ENCODE measurements around the gene FERMT3. TPM values are rescaled to one million over a fixed set of nuclear protein-coding genes. Genes with fewer than 3 reads are reported as not detected.
A peak's percentile ranks its signal among the peaks of the same experiment; 100 is the strongest.

The FERMT3 gene
- total and polyA plus RNA-seq, 2 of the 13 experiments (the other 11 are each of a cell fraction or from before 2014, with no cell fraction given), result 0.29 TPM; not detected in 1

DNA sequence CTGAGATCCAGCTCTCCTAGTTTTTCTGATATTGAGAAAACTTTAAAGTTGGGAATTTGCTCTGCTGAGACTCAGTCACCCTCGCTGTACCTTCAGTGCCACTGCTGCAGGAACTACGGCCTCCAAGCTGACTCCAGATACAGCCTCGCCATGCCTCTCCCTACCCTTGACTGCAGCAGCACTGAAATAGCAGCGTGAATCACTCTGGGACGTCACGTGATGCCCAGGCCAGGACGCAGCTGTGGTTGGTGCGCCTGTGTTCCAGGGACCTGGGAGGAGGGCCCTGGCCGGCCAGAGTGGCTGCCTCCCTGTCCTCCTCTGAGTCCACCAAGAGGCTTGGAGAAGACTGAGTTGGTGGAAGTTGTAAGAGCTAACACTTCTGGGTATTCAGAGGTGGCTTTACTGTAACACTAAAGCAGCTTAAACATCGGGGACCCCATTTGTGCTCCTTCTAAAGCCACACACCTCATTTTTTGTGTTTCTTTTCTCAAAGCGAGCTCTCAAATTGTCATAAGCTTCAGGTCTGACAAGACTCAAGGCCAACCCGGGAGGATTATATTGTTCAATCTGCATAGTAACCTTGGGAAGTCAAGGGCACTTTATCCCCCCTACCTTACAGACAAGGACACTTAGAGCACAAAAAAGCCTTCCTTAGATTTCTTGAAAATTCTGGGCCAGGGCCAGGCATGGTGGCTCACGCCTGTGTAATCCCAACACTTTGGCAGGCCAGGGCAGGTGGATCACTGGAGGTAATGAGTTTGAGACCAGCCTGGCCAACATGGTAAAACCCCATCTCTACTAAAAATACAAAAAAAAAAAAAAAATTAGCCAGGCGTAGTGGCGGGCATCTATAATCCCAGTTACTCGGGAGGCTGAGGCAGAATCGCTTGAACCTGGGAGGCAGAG lies 24.8 kb upstream of the FERMT3 start (continued):
- TF ChIP-seq, protein P1, sequence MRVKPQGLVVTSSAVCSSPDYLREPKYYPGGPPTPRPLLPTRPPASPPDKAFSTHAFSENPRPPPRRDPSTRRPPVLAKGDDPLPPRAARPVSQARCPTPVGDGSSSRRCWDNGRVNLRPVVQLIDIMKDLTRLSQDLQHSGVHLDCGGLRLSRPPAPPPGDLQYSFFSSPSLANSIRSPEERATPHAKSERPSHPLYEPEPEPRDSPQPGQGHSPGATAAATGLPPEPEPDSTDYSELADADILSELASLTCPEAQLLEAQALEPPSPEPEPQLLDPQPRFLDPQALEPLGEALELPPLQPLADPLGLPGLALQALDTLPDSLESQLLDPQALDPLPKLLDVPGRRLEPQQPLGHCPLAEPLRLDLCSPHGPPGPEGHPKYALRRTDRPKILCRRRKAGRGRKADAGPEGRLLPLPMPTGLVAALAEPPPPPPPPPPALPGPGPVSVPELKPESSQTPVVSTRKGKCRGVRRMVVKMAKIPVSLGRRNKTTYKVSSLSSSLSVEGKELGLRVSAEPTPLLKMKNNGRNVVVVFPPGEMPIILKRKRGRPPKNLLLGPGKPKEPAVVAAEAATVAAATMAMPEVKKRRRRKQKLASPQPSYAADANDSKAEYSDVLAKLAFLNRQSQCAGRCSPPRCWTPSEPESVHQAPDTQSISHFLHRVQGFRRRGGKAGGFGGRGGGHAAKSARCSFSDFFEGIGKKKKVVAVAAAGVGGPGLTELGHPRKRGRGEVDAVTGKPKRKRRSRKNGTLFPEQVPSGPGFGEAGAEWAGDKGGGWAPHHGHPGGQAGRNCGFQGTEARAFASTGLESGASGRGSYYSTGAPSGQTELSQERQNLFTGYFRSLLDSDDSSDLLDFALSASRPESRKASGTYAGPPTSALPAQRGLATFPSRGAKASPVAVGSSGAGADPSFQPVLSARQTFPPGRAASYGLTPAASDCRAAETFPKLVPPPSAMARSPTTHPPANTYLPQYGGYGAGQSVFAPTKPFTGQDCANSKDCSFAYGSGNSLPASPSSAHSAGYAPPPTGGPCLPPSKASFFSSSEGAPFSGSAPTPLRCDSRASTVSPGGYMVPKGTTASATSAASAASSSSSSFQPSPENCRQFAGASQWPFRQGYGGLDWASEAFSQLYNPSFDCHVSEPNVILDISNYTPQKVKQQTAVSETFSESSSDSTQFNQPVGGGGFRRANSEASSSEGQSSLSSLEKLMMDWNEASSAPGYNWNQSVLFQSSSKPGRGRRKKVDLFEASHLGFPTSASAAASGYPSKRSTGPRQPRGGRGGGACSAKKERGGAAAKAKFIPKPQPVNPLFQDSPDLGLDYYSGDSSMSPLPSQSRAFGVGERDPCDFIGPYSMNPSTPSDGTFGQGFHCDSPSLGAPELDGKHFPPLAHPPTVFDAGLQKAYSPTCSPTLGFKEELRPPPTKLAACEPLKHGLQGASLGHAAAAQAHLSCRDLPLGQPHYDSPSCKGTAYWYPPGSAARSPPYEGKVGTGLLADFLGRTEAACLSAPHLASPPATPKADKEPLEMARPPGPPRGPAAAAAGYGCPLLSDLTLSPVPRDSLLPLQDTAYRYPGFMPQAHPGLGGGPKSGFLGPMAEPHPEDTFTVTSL (CRISPR knock-in tag; IDR thresholded peaks at IDR 0.05; ENCODE audit: borderline replicate concordance), result no peak
- TF ChIP-seq ZFP90 (CRISPR knock-in tag; IDR thresholded peaks at IDR 0.05; ENCODE audit: borderline replicate concordance), result no peak
- TF ChIP-seq CHCHD3 (CRISPR knock-in tag; IDR thresholded peaks at IDR 0.05), result no peak
- TF ChIP-seq, protein P2, sequence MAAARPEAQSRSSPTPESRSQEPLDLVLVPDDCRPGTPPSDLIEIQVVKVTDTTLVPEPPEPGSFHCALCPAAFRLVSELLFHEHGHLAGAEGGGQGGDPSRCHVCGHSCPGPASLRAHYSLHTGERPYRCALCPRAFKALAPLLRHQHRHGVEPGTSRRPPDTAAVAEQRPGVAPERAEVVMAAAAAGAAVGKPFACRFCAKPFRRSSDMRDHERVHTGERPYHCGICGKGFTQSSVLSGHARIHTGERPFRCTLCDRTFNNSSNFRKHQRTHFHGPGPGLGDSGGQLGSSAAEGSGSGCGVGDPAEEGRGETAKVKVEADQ (CRISPR knock-in tag; IDR thresholded peaks at IDR 0.05; ENCODE audit: borderline replicate concordance), result no peak
- no peak for TF ChIP-seq HOXA5 (CRISPR knock-in tag; IDR thresholded peaks at IDR 0.05)
- TF ChIP-seq ATF7-NPFF (CRISPR knock-in tag; IDR thresholded peaks at IDR 0.05; ENCODE audit: low read depth), result 0 out of 2 replicates have a peak, but pooled peaks have one; percentile 16
- TF ChIP-seq KDM5B (CRISPR knock-in tag; IDR thresholded peaks at IDR 0.05; ENCODE audit: borderline replicate concordance), result peak; percentile 18; the same call in 1 of the 2 replicates
- TF ChIP-seq, protein P3, sequence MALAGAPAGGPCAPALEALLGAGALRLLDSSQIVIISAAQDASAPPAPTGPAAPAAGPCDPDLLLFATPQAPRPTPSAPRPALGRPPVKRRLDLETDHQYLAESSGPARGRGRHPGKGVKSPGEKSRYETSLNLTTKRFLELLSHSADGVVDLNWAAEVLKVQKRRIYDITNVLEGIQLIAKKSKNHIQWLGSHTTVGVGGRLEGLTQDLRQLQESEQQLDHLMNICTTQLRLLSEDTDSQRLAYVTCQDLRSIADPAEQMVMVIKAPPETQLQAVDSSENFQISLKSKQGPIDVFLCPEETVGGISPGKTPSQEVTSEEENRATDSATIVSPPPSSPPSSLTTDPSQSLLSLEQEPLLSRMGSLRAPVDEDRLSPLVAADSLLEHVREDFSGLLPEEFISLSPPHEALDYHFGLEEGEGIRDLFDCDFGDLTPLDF (CRISPR knock-in tag; IDR thresholded peaks at IDR 0.05), result no peak
- TF ChIP-seq, protein P4, sequence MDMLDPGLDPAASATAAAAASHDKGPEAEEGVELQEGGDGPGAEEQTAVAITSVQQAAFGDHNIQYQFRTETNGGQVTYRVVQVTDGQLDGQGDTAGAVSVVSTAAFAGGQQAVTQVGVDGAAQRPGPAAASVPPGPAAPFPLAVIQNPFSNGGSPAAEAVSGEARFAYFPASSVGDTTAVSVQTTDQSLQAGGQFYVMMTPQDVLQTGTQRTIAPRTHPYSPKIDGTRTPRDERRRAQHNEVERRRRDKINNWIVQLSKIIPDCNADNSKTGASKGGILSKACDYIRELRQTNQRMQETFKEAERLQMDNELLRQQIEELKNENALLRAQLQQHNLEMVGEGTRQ (IDR thresholded peaks at IDR 0.05; ENCODE audit: low read depth, low read length), result peak; percentile 97
- TF ChIP-seq, protein P4 (CRISPR knock-in tag; IDR thresholded peaks at IDR 0.05; ENCODE audit: borderline replicate concordance), result peak; percentile 94; the same call in 1 of the 2 replicates
- TF ChIP-seq TRIM24 (CRISPR knock-in tag; IDR thresholded peaks at IDR 0.05), result no peak
- TF ChIP-seq WIZ (CRISPR knock-in tag; IDR thresholded peaks at IDR 0.05), result no peak
- no peak for TF ChIP-seq CCDC6 (CRISPR knock-in tag; IDR thresholded peaks at IDR 0.05)
- no peak for TF ChIP-seq HDAC1 (CRISPR knock-in tag; IDR thresholded peaks at IDR 0.05)
- no peak for TF ChIP-seq KMT2B (CRISPR knock-in tag; IDR thresholded peaks at IDR 0.05)
- TF ChIP-seq ZNF720 (CRISPR knock-in tag; IDR thresholded peaks at IDR 0.05), result no peak
- TF ChIP-seq ZFP62 (CRISPR knock-in tag; IDR thresholded peaks at IDR 0.05), result no peak
- TF ChIP-seq ZNF468 (CRISPR knock-in tag; IDR thresholded peaks at IDR 0.05), result no peak
- no peak for TF ChIP-seq BRCA1 (CRISPR knock-in tag; IDR thresholded peaks at IDR 0.05)
- TF ChIP-seq FLYWCH1 (CRISPR knock-in tag; IDR thresholded peaks at IDR 0.05), result no peak
